Neural cell (in vitro differentiated cells): ENCODE measurements around the gene MEPCE. TPM values are rescaled to one million over a fixed set of nuclear protein-coding genes. Genes with fewer than 3 reads are reported as not detected.

ENCODE experiments used
- H2AFZ ChIP-seq: fragments of 200-600, 300-800 bp; sonication (generic), shearing (Covaris generic); 2 replicates; pipeline ENCODE4 v1.6.0; 2014; ENCODE audit warnings: low read depth, mild to moderate bottlenecking, antibody characterized with exemption, low read length, moderate library complexity
- H3F3A ChIP-seq: fragments of 200-600 bp; shearing (Covaris generic); 2 replicates; pipeline ENCODE4 v1.6.1; 2016; ENCODE audit warnings: mild to moderate bottlenecking, moderate library complexity, mixed read lengths, antibody characterized with exemption, low read length; ENCODE audit not compliant: insufficient read depth, poor library complexity, severe bottlenecking
- H3K27ac ChIP-seq: fragments of 200-600, 300-800 bp; sonication (generic), shearing (Covaris generic); 2 replicates; pipeline ENCODE4 v1.5.1; 2014; ENCODE audit warnings: mild to moderate bottlenecking, low read length, moderate library complexity
- H3K27me3 ChIP-seq: fragments of 300-800, 200-600 bp; sonication (generic), shearing (Covaris generic); 2 replicates; pipeline ENCODE4 v1.6.0; 2014; ENCODE audit warnings: mild to moderate bottlenecking, low read depth, low read length, moderate library complexity; ENCODE audit not compliant: insufficient read depth
- H3K36me3 ChIP-seq: fragments of 300-800, 200-600 bp; sonication (generic), shearing (Covaris generic); 2 replicates; pipeline ENCODE4 v1.5.1; 2014; ENCODE audit warnings: mild to moderate bottlenecking, antibody characterized with exemption, low read length, moderate library complexity; ENCODE audit not compliant: insufficient read depth
- H3K4me2 ChIP-seq: fragments of 300-800, 200-600 bp; sonication (generic), shearing (Covaris generic); 2 replicates; pipeline ENCODE4 v1.6.0; 2014; ENCODE audit warnings: mild to moderate bottlenecking, low read length
- H3K4me3 ChIP-seq: fragments of 300-800, 200-600 bp; sonication (generic), shearing (Covaris generic); 2 replicates; pipeline ENCODE4 v1.5.1; 2014; ENCODE audit warnings: mild to moderate bottlenecking, low read length, moderate library complexity
- H3K79me2 ChIP-seq: fragments of 200-600 bp; shearing (Covaris generic); replicated peaks from 2 replicates; pipeline ENCODE4 v1.6.0; 2014; ENCODE audit warnings: mild to moderate bottlenecking, low read length, moderate library complexity; ENCODE audit not compliant: insufficient read depth
- H3K9ac ChIP-seq: fragments of 300-800, 200-600 bp; sonication (generic), shearing (Covaris generic); 2 replicates; pipeline ENCODE4 v1.6.1; 2016; ENCODE audit warnings: mild to moderate bottlenecking, low read length, mixed read lengths
- H3K9me2 ChIP-seq: fragments of 200-600 bp; shearing (Covaris generic); 2 replicates; pipeline ENCODE4 v1.6.1; 2016; ENCODE audit warnings: mild to moderate bottlenecking, low read length, mixed read lengths; ENCODE audit not compliant: insufficient read depth
- H3K9me3 ChIP-seq: fragments of 200-600, 300-800 bp; sonication (generic), shearing (Covaris generic); 2 replicates; pipeline ENCODE4 v1.6.1; 2016; ENCODE audit warnings: mild to moderate bottlenecking, mixed run types, low read length, moderate library complexity, mixed read lengths
- H4K20me1 ChIP-seq: fragments of 200-600 bp; shearing (Covaris generic); 2 replicates; pipeline ENCODE4 v1.6.1; 2016; ENCODE audit warnings: mild to moderate bottlenecking, mixed run types; ENCODE audit not compliant: insufficient read depth
- EP300 ChIP-seq: fragments of 450-650 bp; conservative IDR thresholded peaks from 2 replicates; pipeline ENCODE4 v1.6.1; 2014; ENCODE audit warnings: antibody characterized with exemption, mild to moderate bottlenecking, moderate library complexity; ENCODE audit not compliant: poor library complexity, severe bottlenecking
- EZH2 ChIP-seq: fragments of 200-600, 300-800 bp; shearing (Covaris generic), sonication (generic); IDR thresholded peaks from 2 replicates; pipeline ENCODE4 v1.6.1; 2014; ENCODE audit warnings: antibody characterized with exemption, low read length, borderline replicate concordance, mild to moderate bottlenecking; ENCODE audit not compliant: insufficient read depth, poor library complexity, severe bottlenecking
- MXI1 ChIP-seq: fragments of 450-650 bp; conservative IDR thresholded peaks from 2 replicates; pipeline ENCODE4 v1.6.1; 2014; ENCODE audit warnings: antibody characterized with exemption, mild to moderate bottlenecking; ENCODE audit not compliant: poor library complexity, severe bottlenecking
- POLR2AphosphoS5 ChIP-seq: IDR thresholded peaks from 2 replicates; pipeline ENCODE4 v1.6.1; 2012
- RAD21 ChIP-seq: fragments of 450-650 bp; conservative IDR thresholded peaks from 2 replicates; pipeline ENCODE4 v1.6.1; 2014; ENCODE audit warnings: antibody characterized with exemption, mild to moderate bottlenecking, moderate library complexity
- SMC3 ChIP-seq: fragments of 450-650 bp; conservative IDR thresholded peaks from 2 replicates; pipeline ENCODE4 v1.6.1; 2014; ENCODE audit warnings: antibody characterized with exemption, mild to moderate bottlenecking, moderate library complexity; ENCODE audit not compliant: poor library complexity
- TAF1 ChIP-seq: IDR thresholded peaks from 2 replicates; pipeline ENCODE4 v1.6.1; 2012; ENCODE audit warnings: low read depth
- polyA plus RNA-seq: library from polyadenylated mRNA; depleted of rRNA; stranded (reverse); fragments of >200 nt; gene quantifications from 2 replicates; pipeline ENCODE4 v1.2.3, GENCODE V29; 2014
- TF ChIP-seq, protein P1 (sequence below): IDR thresholded peaks from 2 replicates; pipeline ENCODE4 v1.6.1; 2012; ENCODE audit warnings: borderline replicate concordance
- TF ChIP-seq, protein P2 (sequence below): fragments of 450-650 bp; IDR thresholded peaks from 2 replicates; pipeline ENCODE4 v1.5.1; 2014; ENCODE audit warnings: antibody characterized with exemption, mild to moderate bottlenecking, moderate library complexity; ENCODE audit not compliant: poor library complexity, severe bottlenecking

Gene MEPCE
- polyA plus RNA-seq, 1 donor from 2014 or later: 15.0 TPM

DNA sequence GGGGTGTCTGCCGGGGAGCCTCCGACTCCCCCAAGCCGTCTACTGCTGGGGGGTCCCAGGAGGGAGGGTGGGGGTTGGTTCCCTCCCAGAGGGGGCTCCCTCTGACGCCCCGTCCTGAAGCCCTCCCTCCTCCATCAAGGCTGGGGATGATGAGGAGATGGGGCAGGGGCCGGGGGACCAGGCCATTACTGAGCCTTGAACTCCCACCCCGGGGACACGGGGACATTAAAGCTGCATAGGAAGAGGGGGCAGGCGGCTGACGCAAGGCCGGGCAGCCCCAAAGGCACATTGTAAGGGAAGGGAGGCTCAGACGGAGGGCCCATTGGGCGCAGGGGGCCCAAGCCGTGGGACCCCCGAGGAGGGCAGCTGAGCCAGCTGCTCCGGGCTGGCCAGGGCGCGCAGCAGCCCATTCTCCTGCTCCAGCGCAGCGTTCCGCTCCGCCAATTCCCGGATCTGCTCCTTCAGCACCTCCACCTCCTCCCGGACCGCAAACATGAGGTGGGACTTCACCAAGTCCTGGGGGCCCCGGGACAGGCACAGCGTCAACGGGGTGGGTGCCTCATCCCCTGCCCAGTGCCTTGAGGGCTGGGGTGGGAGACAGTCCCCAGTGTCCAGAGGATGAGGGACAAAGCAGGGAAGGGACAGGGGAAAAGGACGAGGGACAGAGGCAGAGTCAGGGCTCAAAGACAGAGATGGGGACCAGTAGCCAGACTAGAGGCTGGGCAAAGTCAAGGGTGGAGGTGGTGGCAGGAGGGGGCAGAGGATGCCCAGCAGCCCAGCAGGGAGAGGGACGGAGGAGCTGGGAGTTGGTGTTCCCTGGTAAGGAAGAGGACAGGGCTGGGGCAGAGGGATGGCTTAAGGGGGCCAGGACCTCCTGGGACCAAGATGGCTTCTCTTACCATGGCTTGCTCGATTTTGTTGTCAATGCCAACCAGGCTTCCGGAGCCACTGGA is 37.3 kb downstream of the MEPCE start:
- Histone ChIP-seq H3K4me2 (no peak overlapping the region), H3K79me2 (no peaks in the 10 kb centered on the region), H3K9ac (no peak overlapping the region), H3K27me3 (no peaks in the 10 kb centered on the region), H2AFZ (no peak overlapping the region), H3K4me3 (no peak overlapping the region), H3K27ac (no peak overlapping the region), H3F3A (no peaks in the 10 kb centered on the region), H3K36me3 (no peaks in the 10 kb centered on the region), H3K9me3 (no peaks in the 10 kb centered on the region), H3K9me2 (no peaks in the 10 kb centered on the region), H4K20me1 (no peaks in the 10 kb centered on the region)
- TF ChIP-seq SMC3: no peak
- TF ChIP-seq, protein P1, sequence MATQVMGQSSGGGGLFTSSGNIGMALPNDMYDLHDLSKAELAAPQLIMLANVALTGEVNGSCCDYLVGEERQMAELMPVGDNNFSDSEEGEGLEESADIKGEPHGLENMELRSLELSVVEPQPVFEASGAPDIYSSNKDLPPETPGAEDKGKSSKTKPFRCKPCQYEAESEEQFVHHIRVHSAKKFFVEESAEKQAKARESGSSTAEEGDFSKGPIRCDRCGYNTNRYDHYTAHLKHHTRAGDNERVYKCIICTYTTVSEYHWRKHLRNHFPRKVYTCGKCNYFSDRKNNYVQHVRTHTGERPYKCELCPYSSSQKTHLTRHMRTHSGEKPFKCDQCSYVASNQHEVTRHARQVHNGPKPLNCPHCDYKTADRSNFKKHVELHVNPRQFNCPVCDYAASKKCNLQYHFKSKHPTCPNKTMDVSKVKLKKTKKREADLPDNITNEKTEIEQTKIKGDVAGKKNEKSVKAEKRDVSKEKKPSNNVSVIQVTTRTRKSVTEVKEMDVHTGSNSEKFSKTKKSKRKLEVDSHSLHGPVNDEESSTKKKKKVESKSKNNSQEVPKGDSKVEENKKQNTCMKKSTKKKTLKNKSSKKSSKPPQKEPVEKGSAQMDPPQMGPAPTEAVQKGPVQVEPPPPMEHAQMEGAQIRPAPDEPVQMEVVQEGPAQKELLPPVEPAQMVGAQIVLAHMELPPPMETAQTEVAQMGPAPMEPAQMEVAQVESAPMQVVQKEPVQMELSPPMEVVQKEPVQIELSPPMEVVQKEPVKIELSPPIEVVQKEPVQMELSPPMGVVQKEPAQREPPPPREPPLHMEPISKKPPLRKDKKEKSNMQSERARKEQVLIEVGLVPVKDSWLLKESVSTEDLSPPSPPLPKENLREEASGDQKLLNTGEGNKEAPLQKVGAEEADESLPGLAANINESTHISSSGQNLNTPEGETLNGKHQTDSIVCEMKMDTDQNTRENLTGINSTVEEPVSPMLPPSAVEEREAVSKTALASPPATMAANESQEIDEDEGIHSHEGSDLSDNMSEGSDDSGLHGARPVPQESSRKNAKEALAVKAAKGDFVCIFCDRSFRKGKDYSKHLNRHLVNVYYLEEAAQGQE: no peak
- TF ChIP-seq RAD21: no peak
- TF ChIP-seq EP300: no peak
- TF ChIP-seq POLR2AphosphoS5: no peak
- TF ChIP-seq, protein P2, sequence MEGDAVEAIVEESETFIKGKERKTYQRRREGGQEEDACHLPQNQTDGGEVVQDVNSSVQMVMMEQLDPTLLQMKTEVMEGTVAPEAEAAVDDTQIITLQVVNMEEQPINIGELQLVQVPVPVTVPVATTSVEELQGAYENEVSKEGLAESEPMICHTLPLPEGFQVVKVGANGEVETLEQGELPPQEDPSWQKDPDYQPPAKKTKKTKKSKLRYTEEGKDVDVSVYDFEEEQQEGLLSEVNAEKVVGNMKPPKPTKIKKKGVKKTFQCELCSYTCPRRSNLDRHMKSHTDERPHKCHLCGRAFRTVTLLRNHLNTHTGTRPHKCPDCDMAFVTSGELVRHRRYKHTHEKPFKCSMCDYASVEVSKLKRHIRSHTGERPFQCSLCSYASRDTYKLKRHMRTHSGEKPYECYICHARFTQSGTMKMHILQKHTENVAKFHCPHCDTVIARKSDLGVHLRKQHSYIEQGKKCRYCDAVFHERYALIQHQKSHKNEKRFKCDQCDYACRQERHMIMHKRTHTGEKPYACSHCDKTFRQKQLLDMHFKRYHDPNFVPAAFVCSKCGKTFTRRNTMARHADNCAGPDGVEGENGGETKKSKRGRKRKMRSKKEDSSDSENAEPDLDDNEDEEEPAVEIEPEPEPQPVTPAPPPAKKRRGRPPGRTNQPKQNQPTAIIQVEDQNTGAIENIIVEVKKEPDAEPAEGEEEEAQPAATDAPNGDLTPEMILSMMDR: no peak
- no peak for TF ChIP-seq TAF1
- TF ChIP-seq EZH2: no peak
- TF ChIP-seq MXI1: no peak

DNA sequence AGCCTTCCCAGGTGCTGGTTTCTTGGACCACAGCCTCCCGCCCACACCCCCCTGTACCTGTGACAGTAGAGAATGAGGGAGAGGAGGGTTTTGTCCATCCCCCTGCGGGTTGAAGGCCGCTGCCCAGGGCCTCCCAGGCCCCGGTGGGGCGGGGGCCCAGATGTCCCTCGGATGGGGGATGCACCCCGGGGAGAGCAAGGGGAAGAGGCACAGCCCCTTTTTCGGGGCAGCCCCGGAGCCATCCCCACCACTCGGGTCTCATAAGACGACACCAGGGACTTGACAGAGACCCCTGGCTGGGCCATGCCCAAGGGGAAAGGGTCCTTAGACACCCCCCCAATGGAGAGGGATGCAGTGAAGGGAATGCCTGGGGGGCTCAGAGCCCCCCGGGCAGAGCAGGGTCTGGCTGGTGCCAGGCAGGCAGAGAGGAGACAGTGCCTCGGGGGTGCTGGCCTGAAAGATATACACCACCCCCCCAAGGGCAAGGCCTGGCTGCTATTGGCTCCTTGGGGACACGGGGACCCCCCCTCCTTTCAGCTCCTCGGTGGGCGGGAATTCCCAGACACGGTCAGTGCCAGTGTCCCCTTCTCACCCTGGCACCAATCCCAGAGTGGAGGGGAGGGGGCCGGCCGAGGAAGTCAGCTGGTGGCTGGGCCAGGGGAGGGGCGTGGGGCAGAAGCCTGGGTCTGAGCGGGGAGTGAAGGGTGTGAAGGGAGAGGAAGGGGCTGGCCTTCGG is 38.2 kb downstream of the MEPCE start:
- no peaks in the 10 kb centered on the region for H4K20me1 ChIP-seq

More for the DNA sequence above, 38.2 kb downstream of the MEPCE start:
- no peaks in the 10 kb centered on the region for H3F3A ChIP-seq
- no peaks in the 10 kb centered on the region for H3K9me3 ChIP-seq
- H2AFZ ChIP-seq: no peak overlapping the region
- no peak overlapping the region for H3K4me2 ChIP-seq
- TF ChIP-seq EP300: no peak
- no peak for TF ChIP-seq POLR2AphosphoS5
- TF ChIP-seq TAF1: no peak
- TF ChIP-seq RAD21: no peak
- no peak for TF ChIP-seq MXI1
- TF ChIP-seq, protein P2: no peak
- no peak for TF ChIP-seq SMC3
- TF ChIP-seq EZH2: no peak
- TF ChIP-seq, protein P1: no peak
- H3K79me2 ChIP-seq: no peaks in the 10 kb centered on the region
- no peaks in the 10 kb centered on the region for H3K36me3 ChIP-seq
- H3K4me3 ChIP-seq: no peak overlapping the region
- H3K27ac ChIP-seq: no peak overlapping the region
- no peaks in the 10 kb centered on the region for H3K27me3 ChIP-seq
- H3K9me2 ChIP-seq: no peaks in the 10 kb centered on the region
- no peak overlapping the region for H3K9ac ChIP-seq
